Transverse colon (tissue), 4 donors: ENCODE measurements around the gene CES4A. TPM values are rescaled to one million over a fixed set of nuclear protein-coding genes. Genes with fewer than 3 reads are reported as not detected.
"Not testable (repeated sequence)": the region's sequence is repeated elsewhere in the genome, so short reads cannot be mapped to it uniquely, and the experiment has no call there.

Source experiments
- DNase-seq: peaks from one replicate; pipeline ENCODE4 v3.0.0-alpha.2; 2019
- H3K27ac ChIP-seq, 4 donors: fragments of 200-600 bp; sonication (generic); 2 replicates each; pipeline ENCODE4 v1.5.1; 2016 to 2018; ENCODE audit warnings: inconsistent platforms in 4 of 4
- H3K27me3 ChIP-seq: fragments of 200-600 bp; sonication (generic); 2 replicates; pipeline ENCODE4 v1.5.1; 2017; ENCODE audit warnings: inconsistent platforms
- H3K36me3 ChIP-seq, 4 donors: fragments of 200-600 bp; sonication (generic); 2 replicates each; pipeline ENCODE4 v1.5.1; 2017 to 2019; ENCODE audit warnings: inconsistent platforms in 4 of 4
- H3K4me1 ChIP-seq, 4 donors: fragments of 200-600 bp; sonication (generic); 2 replicates each; pipeline ENCODE4 v1.5.1; 2017 to 2020; ENCODE audit warnings: inconsistent platforms in 4 of 4
- H3K4me3 ChIP-seq, 4 donors: fragments of 200-600 bp; sonication (generic); 1 replicate in 1 of 4; 2 replicates in 3 of 4; pipeline versions ENCODE4 v1.5.1 to v1.6.1; 2017 to 2019; ENCODE audit warnings: inconsistent platforms in 4 of 4
- H3K9me3 ChIP-seq, 2 donors: fragments of 200-600 bp; sonication (generic); 2 replicates each; pipeline ENCODE4 v1.5.1; 2017 to 2019; ENCODE audit warnings: inconsistent platforms in 2 of 2
- CTCF ChIP-seq, 5 experiments: fragments of 200-600 bp in 3 of 5; fragments of 450-650 bp in 2 of 5; sonication (generic) in 3 of 5; IDR thresholded peaks; 1 replicate in 2 of 5; 2 replicates in 3 of 5; pipeline ENCODE4 v1.5.1; 2016 to 2017; ENCODE audit warnings: antibody characterized with exemption in 5 of 5, inconsistent platforms in 3 of 5, mild to moderate bottlenecking in 2 of 5, moderate library complexity in 1 of 5
- EP300 ChIP-seq: sonication (generic); formaldehyde crosslinking; IDR thresholded peaks from one replicate; pipeline ENCODE4 v1.6.1; 2017; ENCODE audit warnings: antibody characterized with exemption, low read depth
- POLR2A ChIP-seq: fragments of 450-650 bp; IDR thresholded peaks from one replicate; pipeline ENCODE4 v1.6.1; 2016; ENCODE audit warnings: antibody characterized with exemption, mild to moderate bottlenecking, moderate library complexity
- POLR2AphosphoS5 ChIP-seq, 3 donors: sonication (generic); formaldehyde crosslinking; IDR thresholded peaks; one replicate each; pipeline ENCODE4 v1.6.1; 2016; ENCODE audit warnings: antibody characterized with exemption in 3 of 3
- WGBS, 2 donors: methylation state at CpG; one replicate each; pipeline ENCODE4 v1.1.5; 2018; ENCODE audit warnings: low coverage in 1 of 2; 5-methylcytosine and 5-hydroxymethylcytosine counted together
- in situ Hi-C, 4 donors: fragments of 200-750 bp; cut with MboI; loops; one replicate each; pipeline versions ENCODE4 v1.15.0 to v1.15.1; 2017; ENCODE audit warnings: low sequenced_read_pairs in 3 of 4, low pct_ligation_motif_present in 1 of 4, low pct_unique_long_range_greater_than_20kb in 1 of 4
- intact Hi-C: fragments of 100-400 bp; cut with DNase I; formaldehyde crosslinking; loops from one replicate; pipeline ENCODE4 v1.15.1; 2023; ENCODE audit warnings: low total_unique reads
- total RNA-seq, 4 donors: library from RNA; depleted of rRNA; stranded (reverse); fragments of >200 nt; gene quantifications; one replicate each; pipeline ENCODE4 v1.1.0, GENCODE V29; 2016

The CES4A gene
- total RNA-seq, 4 donors from 2014 or later: 9.7 to 24.7 (median 15.7) TPM

GRCh38 chr16:66943426-66944053 is 44.8 kb upstream of the CES4A start:
- H3K36me3 ChIP-seq: peaks cover 0 to 33% (median 13%) of the 10 kb centered on the region in 4 donors
- in situ Hi-C loops (no loop called here), intact Hi-C loops (loop anchor here (5.0 kb wide), 1 partner anchor 1284 kb away; no protein-coding TSS in a partner anchor)
- H3K4me1 ChIP-seq: peaks cover 10 to 12% (median 12%) of the 10 kb centered on the region in 4 donors
- H3K4me3 ChIP-seq: no peak overlapping the region
- 89% methylated on average over 15 of the region's 15 CpGs; no CpG with 5 or more reads in 1 of the 2 donors for WGBS, 2 donors
- TF ChIP-seq POLR2A (no peak), EP300 (no peak), POLR2AphosphoS5 (IDR thresholded peaks at IDR 0.05) (no peak), CTCF (IDR thresholded peaks at IDR 0.05) (no peak)
- H3K27ac ChIP-seq: no peak overlapping the region
- H3K27me3 ChIP-seq: no peaks in the 10 kb centered on the region
- DNase-seq: no peak
- H3K9me3 ChIP-seq: no peaks in the 10 kb centered on the region

- no peak for TF ChIP-seq CTCF (IDR thresholded peaks at IDR 0.05)
- no peak for TF ChIP-seq POLR2A
- no peak for TF ChIP-seq POLR2AphosphoS5 (IDR thresholded peaks at IDR 0.05)
- TF ChIP-seq EP300: no peak
- in situ Hi-C loops (no loop called here), intact Hi-C loops (loop anchor here (5.0 kb wide), 1 partner anchor 1283 kb away; no protein-coding TSS in a partner anchor)
- DNase-seq: no peak
- Histone ChIP-seq H3K27ac (no peak overlapping the region), H3K4me3 (no peak overlapping the region), H3K36me3 (peaks cover 0 to 33% (median 13%) of the 10 kb centered on the region in 4 donors), H3K4me1 (peaks cover 15 to 17% (median 16%) of the 10 kb centered on the region in 4 donors), H3K27me3 (peaks cover 3% of the 10 kb centered on the region), H3K9me3 (no peaks in the 10 kb centered on the region)
- WGBS, 2 donors: 56 to 91% methylated on average over 1 to 5 of the region's 5 CpGs
These were observed 44.3 kb upstream of the CES4A start for GRCh38 chr16:66944054-66944441.

- H3K4me3 ChIP-seq, in situ Hi-C loops, H3K9me3 ChIP-seq, DNase-seq, H3K27ac ChIP-seq: not testable (repeated sequence)
- intact Hi-C loops: loop anchor here (5.0 kb wide), 1 partner anchor 1282 kb away; no protein-coding TSS in a partner anchor
- peaks cover 17 to 22% (median 17%) of the 10 kb centered on the region in 4 donors for H3K4me1 ChIP-seq
- peaks cover 0 to 33% (median 13%) of the 10 kb centered on the region in 4 donors for H3K36me3 ChIP-seq
- peaks cover 10% of the 10 kb centered on the region for H3K27me3 ChIP-seq
- 74 to 80% methylated on average over 8 to 9 of the region's 9 CpGs for WGBS, 2 donors
These were observed 43.4 kb upstream of the CES4A start for GRCh38 chr16:66944971-66945370.

DNA sequence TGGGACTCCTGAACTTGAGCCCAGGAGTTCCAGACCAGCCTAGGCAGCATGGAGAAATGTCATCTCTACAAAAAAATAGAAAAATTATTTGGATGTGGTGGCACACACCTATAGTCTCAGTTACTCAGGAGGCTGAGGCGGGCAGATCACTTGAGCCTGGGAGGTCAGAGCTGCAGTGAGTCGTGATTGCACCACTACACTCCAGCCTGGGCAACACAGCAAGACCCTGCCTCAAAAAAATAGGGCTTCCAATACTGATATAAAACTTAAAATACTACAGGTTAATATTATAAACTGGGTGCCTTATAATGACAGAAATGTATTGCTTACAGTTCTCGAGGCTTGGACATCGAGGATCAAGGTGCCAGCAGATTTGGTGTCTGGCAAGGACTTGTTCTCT is 42.5 kb upstream of the CES4A start:
- in situ Hi-C loops (no loop called here), intact Hi-C loops (no loop called here)
- H3K9me3 ChIP-seq: no peaks in the 10 kb centered on the region

More for the DNA sequence above, 42.5 kb upstream of the CES4A start:
- H3K36me3 ChIP-seq: peaks cover 0 to 25% (median 10%) of the 10 kb centered on the region in 4 donors
- 65 to 68% methylated on average over 4 of the region's 4 CpGs for whole genome bisulfite sequencing, 2 donors
- TF ChIP-seq POLR2AphosphoS5 (IDR thresholded peaks at IDR 0.05) (no peak), EP300 (no peak), POLR2A (no peak), CTCF (IDR thresholded peaks at IDR 0.05) (no peak)
- no peak overlapping the region for H3K4me3 ChIP-seq
- DNase-seq: no peak
- H3K27me3 ChIP-seq: peaks cover 10% of the 10 kb centered on the region
- H3K4me1 ChIP-seq: peaks cover 17 to 22% (median 17%) of the 10 kb centered on the region in 4 donors
- H3K27ac ChIP-seq: no peak overlapping the region
